Measurements from ENCODE around the gene TMEM225. TPM values are rescaled to one million over a fixed set of nuclear protein-coding genes. Genes with fewer than 3 reads are reported as not detected.

TMEM225 gene, protein sequence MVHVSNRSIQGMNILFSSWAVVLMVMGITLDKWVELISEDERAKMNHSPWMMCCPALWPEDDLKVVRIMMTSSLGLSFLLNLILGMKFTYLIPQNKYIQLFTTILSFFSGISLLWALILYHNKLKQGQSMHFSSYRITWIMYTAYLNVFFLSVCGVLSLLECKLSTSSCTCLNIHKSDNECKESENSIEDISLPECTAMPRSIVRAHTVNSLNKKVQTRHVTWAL
- total RNA-seq (not detected), polyA plus RNA-seq (not detected)
- long read RNA-seq, donor 1, result 0 reads
- long read RNA-seq, donor 2, result 0 reads
- long read RNA-seq, donor 3, result 0 reads
- long read RNA-seq, donor 4, result 0 reads
- long read RNA-seq, donor 5, result 0 reads
- long read RNA-seq, donor 6, result 0 reads
- long read RNA-seq, donor 7, result 0 reads
- long read RNA-seq, donor 8, result 0 reads
- long read RNA-seq, donor 9, result 0 reads
- long read RNA-seq, donor 10, result 0 reads

DNA sequence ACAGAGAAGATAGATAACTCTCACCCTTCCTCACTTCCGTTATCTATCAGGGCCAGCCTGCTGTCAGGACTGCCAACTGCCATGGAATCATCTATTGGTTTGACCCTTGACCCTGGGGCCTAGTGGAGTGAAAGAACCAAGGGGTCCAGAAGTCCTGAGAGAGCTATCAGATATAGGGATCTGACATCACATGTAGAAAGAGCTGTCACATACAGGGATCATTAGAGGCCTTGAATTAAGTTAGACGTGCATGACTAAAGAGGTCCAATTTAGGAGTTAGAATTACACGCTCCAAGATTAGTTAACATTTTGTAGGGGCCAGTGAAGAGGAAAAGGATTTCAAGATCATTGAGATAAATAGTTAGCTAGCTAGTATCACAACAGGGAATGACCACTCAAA, at the start of gene TMEM225:
Gene TMEM225, minus strand, starts transcription at position 101 of the 400 bp plus-strand sequence. CDS start 245 bp downstream, outside the sequence.
- Histone ChIP-seq H3K4me3 (no peak within 1 kb of the TSS), H3K27me3 (no peaks in the 10 kb centered on the region), H3K36me3 (no peaks in the 10 kb centered on the region), H3K9me3 (no peaks in the 10 kb centered on the region), H3K27ac (no peak within 1 kb of the TSS), H3K4me1 (no peaks in the 10 kb centered on the region)
- no peak for DNase-seq
- intact Hi-C loops (cut with DNase I; ENCODE audit: low total_unique reads), result no loop called here
- 74 to 92% (median 86%) methylated on average over 3 of the region's 3 CpGs for WGBS, 5 donors
- TF ChIP-seq, protein P1, sequence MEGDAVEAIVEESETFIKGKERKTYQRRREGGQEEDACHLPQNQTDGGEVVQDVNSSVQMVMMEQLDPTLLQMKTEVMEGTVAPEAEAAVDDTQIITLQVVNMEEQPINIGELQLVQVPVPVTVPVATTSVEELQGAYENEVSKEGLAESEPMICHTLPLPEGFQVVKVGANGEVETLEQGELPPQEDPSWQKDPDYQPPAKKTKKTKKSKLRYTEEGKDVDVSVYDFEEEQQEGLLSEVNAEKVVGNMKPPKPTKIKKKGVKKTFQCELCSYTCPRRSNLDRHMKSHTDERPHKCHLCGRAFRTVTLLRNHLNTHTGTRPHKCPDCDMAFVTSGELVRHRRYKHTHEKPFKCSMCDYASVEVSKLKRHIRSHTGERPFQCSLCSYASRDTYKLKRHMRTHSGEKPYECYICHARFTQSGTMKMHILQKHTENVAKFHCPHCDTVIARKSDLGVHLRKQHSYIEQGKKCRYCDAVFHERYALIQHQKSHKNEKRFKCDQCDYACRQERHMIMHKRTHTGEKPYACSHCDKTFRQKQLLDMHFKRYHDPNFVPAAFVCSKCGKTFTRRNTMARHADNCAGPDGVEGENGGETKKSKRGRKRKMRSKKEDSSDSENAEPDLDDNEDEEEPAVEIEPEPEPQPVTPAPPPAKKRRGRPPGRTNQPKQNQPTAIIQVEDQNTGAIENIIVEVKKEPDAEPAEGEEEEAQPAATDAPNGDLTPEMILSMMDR (IDR thresholded peaks at IDR 0.05), result no peak
- TF ChIP-seq POLR2A (IDR thresholded peaks at IDR 0.05), result no peak
- no peak for TF ChIP-seq POLR2AphosphoS5 (IDR thresholded peaks at IDR 0.05)
- no peak for TF ChIP-seq EP300 (IDR thresholded peaks at IDR 0.05)

DNA sequence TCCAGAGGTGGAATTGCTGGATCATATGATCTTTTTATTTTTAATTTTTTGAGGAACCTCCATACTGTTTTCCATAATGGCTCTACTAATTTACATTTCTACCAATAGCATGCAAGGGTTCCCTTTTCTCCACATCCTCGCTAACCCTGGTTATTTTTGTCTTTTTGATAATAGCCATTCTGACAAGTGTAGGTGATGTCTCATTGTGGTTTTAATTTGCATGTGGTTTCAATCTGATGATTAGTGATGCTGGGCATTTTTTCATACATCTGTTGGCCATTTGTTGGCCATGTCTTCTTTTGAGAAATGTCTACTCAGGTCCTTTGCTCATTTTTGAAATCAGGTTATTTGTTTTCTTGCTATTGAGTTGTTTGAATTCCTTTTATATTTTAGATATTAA, 38.6 kb upstream of the TMEM225 start:
- WGBS, 5 donors, result 60 to 78% (median 73%) methylated on average over 1 of the region's 1 CpG
- TF ChIP-seq POLR2A (IDR thresholded peaks at IDR 0.05) (no peak), EP300 (IDR thresholded peaks at IDR 0.05) (no peak), POLR2AphosphoS5 (IDR thresholded peaks at IDR 0.05) (no peak)
- TF ChIP-seq, protein P1 (IDR thresholded peaks at IDR 0.05), result no peak
- intact Hi-C loops (cut with DNase I; ENCODE audit: low total_unique reads), result no loop called here
- no peaks in the 10 kb centered on the region for H3K9me3 ChIP-seq
- no peaks in the 10 kb centered on the region for H3K27me3 ChIP-seq
- no peaks in the 10 kb centered on the region for H3K4me1 ChIP-seq
- H3K4me3 ChIP-seq, result no peak overlapping the region
- H3K27ac ChIP-seq, result no peak overlapping the region
- no peak for DNase-seq
- no peaks in the 10 kb centered on the region for H3K36me3 ChIP-seq

DNA sequence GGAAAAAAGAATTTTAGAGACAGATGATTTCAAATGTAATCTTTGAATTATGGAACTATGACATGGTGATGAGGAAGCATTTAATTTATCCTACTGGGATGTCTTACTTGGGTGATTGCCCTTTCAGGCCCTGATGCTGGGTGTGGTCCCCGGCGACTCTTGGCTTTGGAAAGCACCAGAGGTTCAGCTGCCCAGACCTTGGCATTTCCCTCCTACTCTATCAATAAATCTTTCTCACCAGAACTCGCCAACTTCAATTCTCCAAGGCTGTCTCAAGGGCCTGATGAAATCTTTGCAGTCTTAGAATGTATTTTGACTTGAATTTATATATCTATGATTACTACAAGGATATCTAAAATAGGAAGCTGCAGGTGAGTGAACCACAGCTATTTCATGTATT, 35.5 kb upstream of the TMEM225 start:
- whole genome bisulfite sequencing, 5 donors, result 72 to 80% (median 73%) methylated on average over 3 of the region's 3 CpGs
- Histone ChIP-seq H3K9me3 (no peaks in the 10 kb centered on the region), H3K36me3 (no peaks in the 10 kb centered on the region), H3K4me1 (no peaks in the 10 kb centered on the region), H3K27ac (no peak overlapping the region), H3K27me3 (no peaks in the 10 kb centered on the region), H3K4me3 (no peak overlapping the region)
- intact Hi-C loops (cut with DNase I; ENCODE audit: low total_unique reads), result no loop called here
- TF ChIP-seq, protein P1 (IDR thresholded peaks at IDR 0.05), result no peak
- DNase-seq, result no peak

DNA sequence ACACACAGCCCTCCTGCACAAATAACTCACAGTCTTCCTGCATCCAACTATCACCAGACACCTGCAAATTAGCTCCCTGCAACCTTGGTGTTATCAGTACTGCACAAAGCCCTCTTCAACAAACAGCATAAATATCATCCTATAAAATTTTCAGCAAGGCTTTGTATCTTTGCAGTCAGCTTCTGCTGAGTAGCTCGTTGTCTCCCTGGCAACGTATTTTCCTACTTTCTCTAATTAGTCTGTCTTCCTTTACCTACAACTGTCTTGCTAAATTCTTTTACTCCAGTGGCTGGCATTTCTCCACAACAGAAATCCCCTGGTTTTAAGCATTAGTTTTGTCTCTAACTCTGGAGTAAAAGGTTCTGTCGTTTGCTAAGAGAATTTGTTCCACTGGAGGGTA, 20.4 kb upstream of the TMEM225 start:
- Histone ChIP-seq H3K27me3 (no peaks in the 10 kb centered on the region), H3K36me3 (no peaks in the 10 kb centered on the region), H3K4me1 (no peaks in the 10 kb centered on the region), H3K9me3 (no peaks in the 10 kb centered on the region), H3K4me3 (no peak overlapping the region), H3K27ac (no peak overlapping the region)
- DNase-seq, result no peak
- WGBS, 5 donors, result 47 to 58% (median 53%) methylated on average over 3 of the region's 3 CpGs
- no peak for TF ChIP-seq EP300 (IDR thresholded peaks at IDR 0.05)
- TF ChIP-seq POLR2AphosphoS5 (IDR thresholded peaks at IDR 0.05), result no peak
- TF ChIP-seq, protein P1 (IDR thresholded peaks at IDR 0.05), result no peak
- no peak for TF ChIP-seq POLR2A (IDR thresholded peaks at IDR 0.05)
- intact Hi-C loops (cut with DNase I; ENCODE audit: low total_unique reads), result no loop called here

All from stomach (tissue), 19 donors.